ENCODE data around the gene ELF2.
"Not testable (repeated sequence)": the region's sequence is repeated elsewhere in the genome, so short reads cannot be mapped to it uniquely, and the experiment has no call there.

Gene ELF2

DNA sequence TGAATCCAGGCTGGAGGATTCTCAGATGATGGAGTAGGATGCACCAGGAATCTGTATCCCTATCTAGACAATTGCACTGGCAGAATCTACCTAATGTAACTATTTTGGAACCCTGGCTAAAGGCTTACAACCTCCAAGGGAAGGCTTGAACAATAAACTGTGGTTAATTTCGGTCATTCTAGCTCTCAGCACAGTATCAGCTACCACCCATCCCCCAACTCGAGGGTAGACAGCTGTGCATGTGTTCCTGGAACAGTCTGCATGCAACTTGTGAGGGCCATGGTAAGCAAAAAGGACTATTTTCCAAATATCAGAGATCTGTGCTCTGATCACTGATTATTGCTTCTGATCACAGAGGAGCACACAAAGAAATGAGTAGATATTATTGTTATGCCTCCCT is 34.0 kb downstream of the ELF2 start:
- DNase-seq: peak in 1 of 14 donors; percentile 2

DNA sequence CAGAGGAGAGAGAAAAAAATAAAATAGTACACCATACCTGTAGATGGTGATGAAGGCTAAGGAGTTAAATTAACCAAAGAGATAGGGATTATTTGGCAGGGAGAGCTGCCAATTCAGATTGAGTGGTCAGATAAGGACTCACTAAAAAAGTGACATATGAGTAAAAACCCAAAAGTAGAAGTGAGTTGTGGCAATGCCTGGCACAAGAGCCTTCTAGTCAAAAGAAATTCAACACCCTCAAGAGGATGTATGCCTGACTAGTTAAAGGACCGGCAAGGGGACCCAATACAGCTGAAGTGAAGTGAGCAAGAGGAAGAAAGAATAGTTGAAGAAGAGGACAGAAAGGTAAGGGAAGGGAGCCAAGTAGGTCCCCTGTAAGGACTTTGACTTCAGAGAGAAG is 34.9 kb downstream of the ELF2 start:
- no peak for DNase-seq

DNA sequence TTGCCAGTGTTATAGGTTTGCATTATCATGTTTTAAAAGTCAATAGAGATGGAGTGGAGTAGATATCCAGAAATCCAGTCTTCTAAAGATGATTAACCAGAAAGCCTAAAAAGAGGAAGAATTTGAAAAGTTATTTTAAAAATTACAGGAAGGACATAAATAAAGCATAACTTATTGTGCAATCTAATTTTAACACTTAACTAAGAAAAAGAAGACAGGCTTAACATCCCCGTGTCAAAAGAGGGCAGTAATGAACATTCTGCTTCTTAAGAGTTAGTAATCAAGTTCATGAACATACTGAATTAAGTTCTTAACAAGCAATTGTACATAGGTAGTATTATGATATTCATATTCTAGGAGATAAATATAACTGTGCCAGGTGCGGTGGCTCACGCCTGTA is 39.3 kb downstream of the ELF2 start:
- no peak for DNase-seq

DNA sequence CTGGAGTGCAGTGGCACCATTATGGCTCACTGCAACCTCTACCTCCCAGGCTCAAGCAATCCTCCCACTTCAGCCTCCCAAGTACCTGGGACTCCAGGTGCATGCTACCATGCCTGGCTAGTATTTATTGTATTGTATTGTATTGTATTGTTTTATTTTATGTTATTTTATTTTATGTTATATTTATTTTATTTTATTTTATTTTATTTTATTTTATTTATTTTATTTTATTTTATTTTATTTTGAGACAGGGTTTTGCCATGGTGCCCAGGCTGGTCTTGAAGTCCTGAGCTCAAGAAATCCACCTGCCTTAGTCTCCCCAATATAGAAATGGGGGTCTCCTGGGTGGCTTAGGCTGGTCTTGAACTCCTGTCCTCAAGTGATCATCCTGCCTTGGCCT is 42.6 kb downstream of the ELF2 start:
- DNase-seq: no peak

DNA sequence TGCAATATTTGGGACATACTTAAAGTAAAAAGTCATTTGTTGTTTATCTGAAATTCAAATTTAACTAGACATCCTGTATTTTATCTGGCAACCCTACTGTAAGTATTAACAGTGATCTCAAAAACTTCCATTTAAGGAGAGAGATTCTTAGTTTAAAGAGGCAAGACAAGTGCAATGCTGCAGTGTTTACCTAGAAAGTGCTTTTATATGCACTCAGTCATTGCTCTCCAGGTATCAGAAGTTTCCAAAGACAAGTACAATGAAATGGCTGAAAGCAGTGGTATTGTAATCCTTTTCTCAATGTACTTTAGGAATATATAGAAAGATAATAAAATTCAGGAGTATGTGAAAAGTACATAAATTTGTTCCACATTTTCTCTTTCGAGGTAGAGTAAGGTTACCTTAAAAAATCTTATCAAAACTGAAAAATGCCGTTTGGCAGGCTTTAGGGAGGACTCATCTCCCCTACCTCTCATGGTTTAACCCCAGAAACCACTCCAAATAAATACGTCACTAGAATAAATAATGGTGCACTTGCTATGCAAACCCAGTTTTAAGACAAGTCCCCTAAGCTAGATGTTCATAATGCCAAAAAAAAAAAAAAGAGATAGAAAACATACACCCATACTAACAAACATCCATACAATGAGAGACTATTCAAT is 45.7 kb downstream of the ELF2 start:
- no peak for DNase-seq

DNA sequence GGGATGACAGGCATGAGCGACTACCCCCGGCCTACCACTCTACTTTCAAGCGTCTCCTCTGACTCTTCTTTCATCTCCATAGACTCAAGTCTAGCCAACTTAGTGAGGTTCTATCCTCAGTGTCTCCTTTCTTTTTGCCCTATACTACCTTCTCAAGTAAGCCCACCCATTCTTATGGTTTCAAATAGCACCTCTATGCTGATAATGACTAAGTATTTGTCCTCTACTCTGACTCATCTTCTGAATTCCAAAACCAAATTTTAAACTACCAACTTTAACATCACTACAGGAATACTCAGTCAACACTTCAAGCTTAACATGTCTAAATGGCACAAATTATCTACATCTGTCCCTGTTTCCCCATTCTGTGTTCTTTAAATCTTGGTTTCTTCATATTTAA is 47.8 kb downstream of the ELF2 start:
- no peak for DNase-seq

DNA sequence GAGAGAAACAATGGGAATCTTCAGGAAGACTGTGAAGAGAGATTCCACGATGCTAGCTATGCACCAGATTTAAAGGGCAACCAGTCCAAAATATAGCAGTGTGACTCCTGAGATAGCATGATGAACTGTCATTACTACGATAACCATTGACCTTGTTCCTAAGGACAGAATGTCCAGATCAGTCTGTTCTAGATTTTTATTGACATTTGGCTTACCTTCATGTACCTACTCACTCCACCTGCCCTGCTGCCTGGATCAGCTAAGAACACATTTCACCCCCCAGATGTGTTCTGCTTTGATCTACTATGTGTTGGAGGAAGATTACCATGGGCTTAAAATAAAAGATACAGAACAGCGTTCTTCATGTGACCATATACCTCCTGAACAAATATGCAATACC is 50.1 kb downstream of the ELF2 start:
- DNase-seq: no peak

DNA sequence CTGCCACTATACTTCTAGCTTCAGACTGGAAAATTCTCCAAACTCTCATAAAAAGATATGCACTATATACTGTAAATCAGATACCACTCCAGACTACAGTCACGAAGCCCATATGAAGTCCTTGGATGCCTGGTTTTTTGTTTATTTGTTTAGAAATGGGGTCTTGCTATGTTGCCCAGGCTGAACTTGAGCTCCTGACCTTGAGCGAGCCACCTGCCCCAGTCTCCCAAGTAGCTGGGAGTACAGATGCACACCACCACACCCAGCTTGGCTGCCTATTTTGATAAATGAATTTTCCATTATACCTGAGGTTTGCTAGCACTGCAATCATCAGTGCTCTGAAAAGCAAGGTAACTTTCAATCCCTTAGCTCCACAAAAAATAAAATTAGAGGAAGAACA is 53.1 kb downstream of the ELF2 start:
- DNase-seq: no peak

DNA sequence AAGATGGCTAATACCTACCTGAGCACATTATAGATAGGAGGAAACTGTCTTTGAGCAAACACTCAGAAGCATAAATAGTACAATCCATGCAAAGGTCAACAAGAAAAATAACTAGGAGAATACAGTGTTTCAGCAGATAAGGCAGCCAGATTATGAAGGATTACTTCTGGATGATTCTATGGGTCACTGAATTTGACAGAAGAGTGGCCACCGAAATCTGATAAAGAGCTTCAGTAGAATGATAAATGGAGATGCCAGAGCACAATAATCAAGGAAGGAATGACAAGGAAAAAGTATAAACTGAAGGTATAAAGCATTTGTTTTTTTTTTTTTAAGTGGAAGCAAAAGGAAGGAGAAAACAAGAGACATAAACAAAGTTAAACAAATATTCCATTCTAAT is 58.7 kb downstream of the ELF2 start:
- no peak for DNase-seq

DNA sequence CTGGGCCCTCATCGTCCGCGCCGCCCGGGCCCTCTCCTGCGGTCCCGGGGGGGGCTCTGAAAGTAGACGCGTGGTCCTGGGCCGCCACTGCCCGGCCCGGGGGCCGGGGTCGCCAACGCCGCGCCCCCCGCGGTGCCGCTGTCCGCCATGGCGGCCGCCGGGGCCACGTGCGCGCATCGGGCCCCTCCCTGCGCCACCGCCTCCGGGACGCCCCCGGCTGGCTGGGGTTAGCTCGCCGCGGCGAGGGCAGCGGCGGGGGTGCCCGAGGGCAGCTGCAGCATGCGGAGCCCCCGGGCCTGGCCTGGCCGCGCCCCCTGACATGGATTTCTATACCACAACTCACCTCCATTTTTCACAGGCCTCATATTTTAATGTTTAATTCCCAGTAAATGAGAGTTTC is 61.8 kb downstream of the ELF2 start:
- DNase-seq: no peak

DNA sequence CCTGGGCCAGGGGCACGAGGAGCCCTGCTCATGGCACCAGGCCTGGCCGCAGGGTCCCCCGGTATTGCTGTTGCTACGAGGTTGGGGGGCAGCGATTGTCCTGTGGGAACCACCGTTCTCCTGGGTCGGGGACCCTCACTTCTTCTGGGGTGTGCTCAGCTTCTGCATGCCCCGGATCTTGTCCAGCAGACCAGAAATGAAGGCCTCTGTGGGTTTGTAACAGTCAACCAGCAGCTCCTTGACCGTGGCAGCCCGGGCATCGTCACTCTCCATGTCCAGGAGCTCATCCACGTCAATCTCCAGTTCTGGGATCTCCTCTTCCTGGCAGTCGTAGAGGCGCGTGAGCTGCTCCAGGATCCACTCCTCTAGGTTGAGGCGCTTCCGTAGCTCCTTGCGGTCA is 62.2 kb downstream of the ELF2 start:
- DNase-seq: not testable (repeated sequence)

DNA sequence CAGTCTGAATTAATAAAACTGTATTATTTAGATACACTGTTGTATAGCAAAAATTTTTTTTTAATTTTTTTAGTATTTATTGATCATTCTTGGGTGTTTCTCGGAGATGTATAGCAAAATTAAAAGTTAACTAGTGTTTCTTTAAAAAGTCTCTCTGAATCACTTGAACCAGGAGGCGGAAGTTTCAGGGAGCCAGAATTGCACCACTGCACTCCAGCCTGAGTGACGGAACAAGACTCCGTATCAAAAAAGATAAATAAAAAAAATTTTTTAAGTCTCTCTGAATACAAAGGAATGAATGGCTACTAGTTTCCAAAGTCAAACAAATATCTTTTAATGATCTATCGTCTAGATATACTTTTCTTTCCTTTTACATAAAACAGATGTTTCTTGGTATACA is 64.4 kb downstream of the ELF2 start:
- no peak for DNase-seq

DNA sequence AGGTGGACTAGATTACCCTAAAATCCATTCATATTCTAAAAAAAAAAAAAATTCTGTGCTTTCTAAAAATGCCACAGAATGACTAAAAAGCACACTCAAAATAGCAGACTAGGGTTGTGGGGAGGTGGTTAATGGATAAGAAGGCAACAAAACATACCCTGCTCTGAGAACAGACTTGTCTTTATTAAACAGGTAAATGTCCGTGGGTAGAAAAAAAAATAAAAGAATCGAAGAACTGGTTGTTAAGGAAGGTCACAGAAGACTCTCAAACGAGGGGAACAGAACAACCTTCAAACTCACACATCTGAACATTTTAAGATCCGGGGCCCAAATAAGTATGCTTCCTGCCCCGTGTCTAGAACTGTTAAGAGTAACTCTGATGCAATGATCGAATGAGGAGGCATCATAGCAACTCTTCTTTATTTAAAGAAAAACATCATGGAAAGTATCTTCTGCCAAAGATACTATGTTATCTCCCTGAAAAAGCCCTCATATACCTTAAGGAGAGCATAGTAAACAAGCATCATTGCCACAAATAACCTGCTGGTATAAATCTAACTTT is 68.4 kb downstream of the ELF2 start:
- DNase-seq: no peak

DNA sequence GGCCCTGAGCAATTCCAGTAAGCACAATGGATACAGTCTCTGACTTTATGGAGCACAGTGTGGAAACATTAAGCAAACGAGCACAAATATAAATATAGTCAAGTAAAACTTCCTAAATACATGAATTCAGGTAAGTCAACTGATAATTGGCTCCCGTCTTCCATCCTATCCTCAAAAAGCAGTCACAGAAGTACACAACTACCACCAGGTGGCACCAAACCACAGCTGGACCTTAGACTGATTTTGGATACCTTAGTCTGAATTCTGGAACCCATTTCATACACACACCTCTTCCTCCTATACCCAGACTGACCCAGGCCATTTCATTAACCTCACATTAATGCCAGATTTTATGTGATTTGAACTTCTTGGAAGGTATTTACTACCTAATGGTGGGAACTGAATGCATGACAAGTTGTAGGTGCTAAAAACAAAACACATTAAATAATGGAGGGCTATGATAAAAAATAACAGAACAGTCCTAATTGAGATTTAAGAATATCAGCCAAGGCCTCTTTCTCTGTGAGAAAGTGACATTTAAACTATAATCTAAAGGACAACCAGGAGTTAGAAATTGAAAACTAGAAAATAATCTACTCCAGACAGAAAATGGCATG is 77.5 kb downstream of the ELF2 start:
- DNase-seq: peak in 10 of 14 donors; percentile 1 to 76 (median 28)

DNA sequence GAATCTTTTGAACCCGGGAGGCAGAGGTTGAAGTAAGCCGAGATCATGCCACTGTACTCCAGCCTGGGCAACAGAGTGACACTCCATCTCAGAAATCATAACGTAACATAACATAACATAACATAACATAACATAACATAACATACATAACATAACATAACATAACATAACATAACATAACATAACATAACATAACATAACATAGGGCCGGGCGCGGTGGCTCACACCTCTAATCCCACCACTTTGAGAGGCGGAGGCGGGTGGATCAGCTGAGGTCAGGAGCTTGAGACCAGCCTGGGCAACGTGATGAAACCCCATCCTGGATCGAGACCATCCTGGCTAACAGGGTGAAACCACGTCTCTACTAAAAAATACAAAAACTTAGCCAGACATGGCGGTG is 84.7 kb downstream of the ELF2 start:
- DNase-seq: no peak

DNA sequence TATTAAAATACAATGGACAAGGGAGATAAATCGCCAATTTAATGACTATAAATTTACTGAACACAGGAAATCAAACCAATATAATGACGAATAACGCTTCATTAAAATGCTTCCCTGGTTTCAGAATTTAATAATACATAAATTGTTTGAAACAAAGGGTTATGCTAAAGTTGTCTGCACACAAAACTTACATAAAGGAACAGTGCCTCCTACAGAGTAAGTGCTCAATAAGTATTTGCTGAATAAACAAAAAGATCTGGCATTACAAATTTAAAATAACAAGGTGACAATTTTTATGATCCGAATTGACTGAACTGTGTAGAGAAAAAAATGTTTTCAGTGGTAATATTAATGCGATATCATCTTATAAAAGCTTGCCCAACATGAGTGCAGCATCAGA is 91.9 kb downstream of the ELF2 start:
- DNase-seq: no peak

DNA sequence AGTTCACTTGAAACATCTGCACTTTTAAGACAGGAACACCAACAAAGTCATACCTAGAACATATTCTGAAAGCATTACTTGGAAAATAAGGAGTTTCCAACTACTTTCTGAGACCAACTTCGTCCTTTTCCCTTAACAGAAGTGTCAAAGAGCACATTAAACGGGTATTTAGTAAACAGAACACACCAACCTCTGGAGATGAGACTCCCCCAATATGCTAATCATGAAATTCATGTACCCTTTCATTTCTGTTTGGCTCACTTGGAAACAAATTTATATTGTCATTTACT is 92.3 kb downstream of the ELF2 start:
- no peak for DNase-seq

DNA sequence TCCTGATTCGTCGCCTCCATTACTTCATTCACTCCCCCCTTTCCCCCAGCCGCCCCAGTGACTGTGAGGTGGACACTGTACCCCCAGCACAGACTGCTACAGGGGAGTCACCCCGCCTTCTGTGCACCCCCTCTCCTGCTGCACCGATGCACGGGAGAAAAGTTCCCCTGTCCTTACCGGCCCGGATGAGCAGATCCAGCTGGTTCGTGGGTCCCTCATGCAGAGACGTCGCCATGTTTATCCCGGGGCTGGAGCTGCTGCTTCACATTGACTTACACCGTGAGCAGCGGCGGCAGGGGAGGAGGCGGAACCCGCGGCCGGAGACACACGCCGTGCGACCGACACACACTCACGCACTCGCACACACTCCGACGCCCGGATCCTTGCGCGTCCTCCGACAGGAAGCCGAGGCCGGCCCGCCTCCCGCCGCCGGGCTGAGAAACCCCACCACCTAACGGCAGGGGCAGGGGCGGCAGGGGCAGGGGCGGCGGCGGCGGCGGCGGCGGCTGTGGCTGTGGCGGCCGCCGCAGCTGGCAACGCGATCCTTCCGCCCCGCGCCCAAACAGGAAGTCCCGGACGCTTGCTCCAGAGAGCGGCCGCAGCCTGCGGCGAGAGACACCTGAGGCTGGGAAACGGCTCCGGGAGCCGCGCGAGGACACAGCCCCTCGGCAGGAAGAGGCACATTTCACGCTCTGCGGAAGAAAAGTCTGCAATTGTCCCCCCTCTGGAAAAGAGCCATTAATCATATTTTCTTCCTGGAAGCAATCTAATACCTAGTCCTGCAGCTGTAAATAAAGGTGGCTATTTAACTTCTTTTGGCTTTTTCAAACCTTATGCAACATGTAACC is 92.8 kb downstream of the ELF2 start:
- DNase-seq: peak; percentile 13 to 91 (median 82)

DNA sequence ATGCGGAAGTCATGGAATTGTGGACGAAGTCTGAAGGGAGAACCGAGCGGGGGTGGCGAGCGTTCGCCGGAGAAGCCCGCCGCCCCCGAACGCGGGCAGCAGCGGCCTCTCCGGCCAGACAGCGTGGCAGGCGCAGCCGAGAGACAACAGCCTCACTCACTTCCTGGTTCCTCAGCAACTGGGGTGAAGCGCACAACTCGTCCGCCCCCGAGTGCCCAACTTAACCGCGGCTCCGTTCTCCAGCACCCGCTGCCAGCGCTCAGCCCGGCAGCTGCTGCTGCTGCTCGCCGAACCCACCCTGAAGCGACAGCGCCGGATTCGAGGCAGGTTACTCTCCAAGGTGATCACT is 93.4 kb downstream of the ELF2 start:
- peak in 8 of 14 donors; percentile 6 to 87 (median 76) for DNase-seq

DNA sequence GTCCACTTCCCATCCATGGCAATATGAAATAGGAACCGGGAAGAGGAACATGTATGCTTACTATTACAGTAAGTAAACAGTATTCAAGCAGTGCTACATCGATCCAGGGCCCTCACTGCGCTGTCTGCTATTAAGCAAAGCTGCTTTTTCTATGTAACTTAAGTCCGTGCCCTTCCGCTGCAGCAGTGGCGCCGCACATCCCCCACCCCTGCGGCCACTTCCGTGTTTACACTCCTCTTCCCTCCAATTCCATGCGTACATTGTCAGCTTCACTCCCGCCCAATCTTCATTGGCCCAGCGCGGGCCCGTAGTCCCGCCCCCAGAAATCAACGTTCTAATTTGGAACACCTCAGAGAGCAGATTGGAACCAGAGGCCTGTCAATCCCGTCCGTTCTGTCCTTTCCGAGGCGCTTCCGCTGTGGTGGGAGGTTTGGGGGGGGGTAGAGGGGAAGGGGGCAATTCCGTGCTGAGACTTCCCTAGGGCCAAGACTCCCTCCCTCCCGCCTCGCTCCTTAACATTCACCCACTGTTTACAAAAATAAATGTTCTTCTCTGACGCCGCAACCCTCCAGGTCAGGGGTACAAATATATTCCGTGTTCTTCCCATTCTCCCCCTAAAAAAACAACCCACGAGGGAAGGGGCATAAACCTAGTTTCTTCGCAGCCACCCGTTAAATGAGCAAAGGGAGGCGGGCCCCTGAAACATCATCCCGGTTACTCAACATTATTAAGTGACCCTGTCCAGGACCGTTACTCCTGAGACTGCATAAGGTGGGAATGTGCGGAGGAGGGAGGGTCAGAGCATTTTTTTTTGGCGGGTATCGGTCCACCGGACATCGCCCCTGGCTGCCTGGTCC is 94.0 kb downstream of the ELF2 start:
- DNase-seq: peak; percentile 50 to 98 (median 91)

DNA sequence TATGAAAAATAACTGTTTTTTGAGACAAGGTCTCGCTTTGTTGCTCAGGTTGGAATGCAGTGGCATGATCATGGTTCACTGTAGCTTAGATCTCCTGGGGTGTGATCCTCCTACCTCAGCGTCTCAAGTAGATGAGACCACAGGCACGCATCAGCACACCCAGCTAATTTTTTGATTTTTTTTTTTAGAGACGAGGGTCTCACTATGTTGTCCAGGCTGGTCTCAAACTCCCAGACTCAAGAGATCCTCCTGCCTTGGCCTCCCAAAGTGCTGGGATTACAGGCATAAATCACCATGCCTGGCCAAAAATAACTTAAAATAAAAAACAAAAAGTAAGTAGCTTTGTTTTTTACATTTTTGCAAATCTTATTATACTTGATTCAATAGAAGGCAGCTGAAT is 98.1 kb downstream of the ELF2 start:
- DNase-seq: no peak

DNA sequence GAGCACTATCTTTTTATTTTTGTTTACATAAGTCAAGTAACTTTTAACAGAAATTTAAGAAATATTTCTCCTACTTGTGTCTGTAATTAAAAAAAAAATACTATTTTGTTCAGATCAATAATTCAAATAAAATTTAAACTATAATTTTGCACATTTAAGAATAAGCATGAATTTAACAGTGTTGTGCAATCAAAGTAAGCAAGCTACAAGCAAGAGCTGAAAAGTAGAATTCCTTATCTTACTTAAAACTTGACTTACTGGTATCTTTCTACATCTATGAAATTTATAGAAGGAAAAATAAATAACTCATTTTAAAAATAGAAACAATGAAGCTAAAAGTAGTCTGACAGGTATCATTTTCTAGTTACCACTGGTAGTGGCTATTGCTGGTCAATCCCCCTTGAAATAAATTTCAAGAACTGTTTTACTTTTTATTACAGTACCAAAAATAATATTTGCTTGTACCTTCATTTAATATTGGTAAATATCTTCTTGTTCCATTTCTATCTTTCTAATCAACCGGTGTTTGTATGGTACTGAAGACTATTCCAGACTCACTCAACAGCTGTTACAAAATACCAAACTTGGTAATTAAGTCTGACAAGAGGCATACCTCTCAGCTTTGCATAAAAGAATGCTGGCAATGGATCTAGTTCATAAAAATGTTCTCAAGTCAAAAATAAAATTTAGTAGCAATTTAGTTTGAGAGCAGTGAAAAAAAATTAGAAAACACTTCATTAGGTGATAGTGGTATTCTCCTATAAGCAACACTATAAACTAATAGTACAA is 99.3 kb downstream of the ELF2 start:
- DNase-seq: no peak

Measured in C1 segment of cervical spinal cord (tissue), 14 donors.